Common myeloid progenitor, CD34-positive (primary cell): ENCODE results near the gene VPS41.
A peak's percentile ranks its signal among the peaks of the same experiment; 100 is the strongest.

Source experiments
- CTCF ChIA-PET: fragments of 350-600 bp; sonication (Branson Sonifier 250); formaldehyde crosslinking; loops from one replicate; lab custom pipeline; 2021; ENCODE audit warnings: antibody characterized with exemption; lab: Charles Lee
- POLR2A ChIA-PET: fragments of 350-600 bp; sonication (Branson Sonifier 250); formaldehyde crosslinking; loops from one replicate; lab custom pipeline; 2021; ENCODE audit warnings: antibody characterized with exemption; lab: Charles Lee
- DNase-seq, 3 donors: peaks; one replicate each; pipeline versions ENCODE4 v3.0.0 to v3.0.0-alpha.2; 2013
- H3K27ac ChIP-seq, 2 experiments: 1 replicate in 1 of 2; 2 replicates in 1 of 2; pipeline ENCODE4 v1.7.0; 2013; ENCODE audit warnings: inconsistent platforms in 2 of 2, low read length in 2 of 2, mild to moderate bottlenecking in 2 of 2, low read depth in 1 of 2, moderate library complexity in 1 of 2; ENCODE audit not compliant: severe bottlenecking in 2 of 2, insufficient read depth in 1 of 2, poor library complexity in 1 of 2
- H3K27me3 ChIP-seq, 5 experiments: replicated peaks in 2 of 5; 1 replicate in 3 of 5; 2 replicates in 2 of 5; pipeline versions ENCODE4 v1.6.1 to v1.7.0; 2013; ENCODE audit warnings: low read length in 4 of 5, mild to moderate bottlenecking in 2 of 5, moderate library complexity in 2 of 5, inconsistent platforms in 1 of 5; ENCODE audit not compliant: insufficient read depth in 5 of 5, control insufficient read depth in 4 of 5
- H3K36me3 ChIP-seq, 4 experiments: 1 replicate in 2 of 4; 2 replicates in 2 of 4; pipeline versions ENCODE4 v1.6.1 to v1.7.0; 2013; ENCODE audit warnings: low read length in 3 of 4, control low read depth in 1 of 4, mild to moderate bottlenecking in 1 of 4; ENCODE audit not compliant: control insufficient read depth in 4 of 4, insufficient read depth in 4 of 4
- H3K4me1 ChIP-seq, 4 experiments: 1 replicate in 3 of 4; 2 replicates in 1 of 4; pipeline versions ENCODE4 v1.6.1 to v1.7.1; 2013; ENCODE audit warnings: low read length in 3 of 4, mild to moderate bottlenecking in 3 of 4, control low read depth in 1 of 4, inconsistent platforms in 1 of 4, moderate library complexity in 1 of 4; ENCODE audit not compliant: control insufficient read depth in 4 of 4, insufficient read depth in 4 of 4; ENCODE audit errors: control extremely low read depth in 1 of 4
- H3K4me3 ChIP-seq, 7 experiments: 1 replicate in 4 of 7; 2 replicates in 3 of 7; pipeline versions ENCODE4 v1.5.1 to v1.7.0; 2013; ENCODE audit warnings: mild to moderate bottlenecking in 7 of 7, low read length in 6 of 7, moderate library complexity in 6 of 7, inconsistent platforms in 2 of 7, low read depth in 2 of 7, control low read depth in 1 of 7; ENCODE audit not compliant: insufficient read depth in 4 of 7, control insufficient read depth in 1 of 7; ENCODE audit errors: extremely low read depth in 1 of 7
- H3K9me3 ChIP-seq, 5 experiments: 1 replicate in 4 of 5; 2 replicates in 1 of 5; pipeline versions ENCODE4 v1.6.1 to v1.7.1; 2013; ENCODE audit warnings: low read length in 4 of 5, mild to moderate bottlenecking in 2 of 5, inconsistent platforms in 1 of 5, low read depth in 1 of 5, moderate library complexity in 1 of 5; ENCODE audit not compliant: control insufficient read depth in 4 of 5, insufficient read depth in 2 of 5; ENCODE audit errors: control extremely low read depth in 1 of 5
- WGBS: methylation state at CpG from one replicate; pipeline ENCODE4 v1.1.5; 2013; ENCODE audit not compliant: insufficient coverage; 5-methylcytosine and 5-hydroxymethylcytosine counted together

VPS41 gene

GRCh38 chr7:38889872-38890432, 19.0 kb downstream of the VPS41 start:
- Histone ChIP-seq H3K4me1 (no peaks in the 10 kb centered on the region), H3K4me3 (no peak overlapping the region), H3K27me3 (no peaks in the 10 kb centered on the region), H3K27ac (no peak overlapping the region), H3K9me3 (peaks cover 0 to 21% (median 9%) of the 10 kb centered on the region in 5 experiments), H3K36me3 (peaks cover 6 to 32% (median 17%) of the 10 kb centered on the region in 4 experiments)
- POLR2A ChIA-PET: no interaction called here
- CTCF ChIA-PET: no interaction called here
- 100% methylated on average over 2 of the region's 5 CpGs for WGBS
- DNase-seq: no peak

GRCh38 chr7:38889079-38889478, 19.9 kb downstream of the VPS41 start:
- H3K36me3 ChIP-seq: peaks cover 3 to 26% (median 14%) of the 10 kb centered on the region in 4 experiments
- H3K27ac ChIP-seq: no peak overlapping the region
- CTCF ChIA-PET: interaction anchor here (0.6 kb wide), 1 partner anchor 23 kb away, joined by 3 read pairs; no protein-coding TSS in a partner anchor
- no peaks in the 10 kb centered on the region for H3K4me1 ChIP-seq
- no peak overlapping the region for H3K4me3 ChIP-seq
- peak in 1 of 3 donors; percentile 8 for DNase-seq
- H3K9me3 ChIP-seq: peaks cover 0 to 21% (median 9%) of the 10 kb centered on the region in 5 experiments
- POLR2A ChIA-PET: no interaction called here
- no CpG with 5 or more reads among the region's 1 CpG for WGBS
- no peaks in the 10 kb centered on the region for H3K27me3 ChIP-seq

GRCh38 chr7:38886265-38886664, 22.7 kb downstream of the VPS41 start:
- 96% methylated on average over 6 of the region's 10 CpGs for WGBS
- Histone ChIP-seq H3K27ac (no peak overlapping the region), H3K36me3 (peaks cover 3 to 24% (median 12%) of the 10 kb centered on the region in 4 experiments), H3K27me3 (no peaks in the 10 kb centered on the region), H3K4me3 (no peak overlapping the region), H3K9me3 (peaks cover 0 to 21% (median 9%) of the 10 kb centered on the region in 5 experiments), H3K4me1 (no peaks in the 10 kb centered on the region)
- no peak for DNase-seq
- ChIA-PET CTCF (no interaction called here), POLR2A (no interaction called here)

- peaks cover 0 to 21% (median 9%) of the 10 kb centered on the region in 4 experiments for H3K36me3 ChIP-seq
- H3K27ac ChIP-seq: no peak overlapping the region
- WGBS: no CpG with 5 or more reads among the region's 1 CpG
- DNase-seq: no peak
- peaks cover 0 to 8% (median 6%) of the 10 kb centered on the region in 4 experiments for H3K4me1 ChIP-seq
- no peak overlapping the region for H3K4me3 ChIP-seq
- CTCF ChIA-PET: no interaction called here
- POLR2A ChIA-PET: no interaction called here
- H3K27me3 ChIP-seq: no peaks in the 10 kb centered on the region
- H3K9me3 ChIP-seq: peaks cover 0 to 10% (median 5%) of the 10 kb centered on the region in 5 experiments
Measured at GRCh38 chr7:38883706-38884105, 25.3 kb downstream of the VPS41 start.

GRCh38 chr7:38881947-38882684, 26.9 kb downstream of the VPS41 start:
- H3K27me3 ChIP-seq: no peaks in the 10 kb centered on the region
- DNase-seq: no peak
- peaks cover 0 to 21% (median 9%) of the 10 kb centered on the region in 4 experiments for H3K36me3 ChIP-seq
- no peak overlapping the region for H3K27ac ChIP-seq
- ChIA-PET CTCF (interaction anchor here (1.4 kb wide), 1 partner anchor 22 kb away, joined by 3 read pairs; no protein-coding TSS in a partner anchor), POLR2A (no interaction called here)
- 50% methylated on average over 2 of the region's 2 CpGs for WGBS
- peaks cover 0 to 20% (median 11%) of the 10 kb centered on the region in 4 experiments for H3K4me1 ChIP-seq
- no peak overlapping the region for H3K4me3 ChIP-seq
- H3K9me3 ChIP-seq: peaks cover 0 to 8% (median 5%) of the 10 kb centered on the region in 5 experiments

- peaks cover 0 to 18% (median 5%) of the 10 kb centered on the region in 4 experiments for H3K36me3 ChIP-seq
- peaks cover 0 to 20% (median 11%) of the 10 kb centered on the region in 4 experiments for H3K4me1 ChIP-seq
- POLR2A ChIA-PET: no interaction called here
- H3K27me3 ChIP-seq: no peaks in the 10 kb centered on the region
- 88% methylated on average over 2 of the region's 3 CpGs for WGBS
- peaks cover 0 to 2% (median under 1%) of the 10 kb centered on the region in 5 experiments for H3K9me3 ChIP-seq
- no peak overlapping the region for H3K4me3 ChIP-seq
- CTCF ChIA-PET: interaction anchor here (1.4 kb wide), 1 partner anchor 21 kb away, joined by 3 read pairs; no protein-coding TSS in a partner anchor
- H3K27ac ChIP-seq: no peak overlapping the region
- DNase-seq: no peak
Measured at GRCh38 chr7:38881015-38881414, 28.0 kb downstream of the VPS41 start.

GRCh38 chr7:38880454-38880853, 28.5 kb downstream of the VPS41 start:
- Histone ChIP-seq H3K36me3 (peaks cover 0 to 18% (median 1%) of the 10 kb centered on the region in 4 experiments), H3K27me3 (no peaks in the 10 kb centered on the region), H3K4me3 (no peak overlapping the region), H3K27ac (no peak overlapping the region), H3K9me3 (no peaks in the 10 kb centered on the region), H3K4me1 (peaks cover 0 to 20% (median 11%) of the 10 kb centered on the region in 4 experiments)
- POLR2A ChIA-PET: no interaction called here
- CTCF ChIA-PET: no interaction called here
- DNase-seq: no peak
- WGBS: no CpG with 5 or more reads among the region's 3 CpGs
